Measurements from ENCODE around the gene ADORA2B. TPM values are rescaled to one million over a fixed set of nuclear protein-coding genes. Genes with fewer than 3 reads are reported as not detected.
A peak's percentile ranks its signal among the peaks of the same experiment; 100 is the strongest.

Gene ADORA2B
- total RNA-seq, 6 experiments from 2014 or later: 0.16 to 0.62 (median 0.37) TPM; not detected in 1

- Histone ChIP-seq H3K9me3 (no peaks in the 10 kb centered on the region), H3K4me1 (peaks cover 0 to 10% (median 3%) of the 10 kb centered on the region in 4 donors), H3K27ac (no peak overlapping the region), H3K4me3 (no peak overlapping the region), H3K36me3 (no peaks in the 10 kb centered on the region), H3K27me3 (no peaks in the 10 kb centered on the region)
- ATAC-seq: no peak
- intact Hi-C loops (cut with DNase I): loop anchor here in 1 of 2 donors (10.0 kb wide), 1 partner anchor 47 kb away; the partner anchor contains the start of genes TTC19 and ZSWIM7
- DNase-seq: no peak
- no peak for TF ChIP-seq POLR2A (IDR thresholded peaks at IDR 0.05)
- no peak for TF ChIP-seq CTCF (IDR thresholded peaks at IDR 0.05)
- WGBS (ENCODE audit: insufficient coverage, low coverage, low lambda C conversion rate, missing lambda C conversion rate): 81% methylated on average over 4 of the region's 16 CpGs
Measured at GRCh38 chr17:15947976-15948752, 3.2 kb downstream of the ADORA2B start.

GRCh38 chr17:15951368-15952047 is 6.6 kb downstream of the ADORA2B start:
- no peaks in the 10 kb centered on the region for H3K4me1 ChIP-seq
- H3K9me3 ChIP-seq: no peaks in the 10 kb centered on the region
- TF ChIP-seq CTCF (IDR thresholded peaks at IDR 0.05): no peak
- no peak for TF ChIP-seq POLR2A (IDR thresholded peaks at IDR 0.05)
- no peaks in the 10 kb centered on the region for H3K27me3 ChIP-seq
- H3K27ac ChIP-seq: no peak overlapping the region
- H3K4me3 ChIP-seq: no peak overlapping the region
- WGBS (ENCODE audit: insufficient coverage, low coverage, low lambda C conversion rate, missing lambda C conversion rate): no CpG with 5 or more reads among the region's 6 CpGs
- intact Hi-C loops (cut with DNase I): no loop called here
- ATAC-seq: peak in 3 of 4 donors; percentile 16 to 24 (median 20)
- no peaks in the 10 kb centered on the region for H3K36me3 ChIP-seq
- no peak for DNase-seq

GRCh38 chr17:15952048-15952532 is 7.2 kb downstream of the ADORA2B start:
- ATAC-seq (no peak), DNase-seq (no peak)
- intact Hi-C loops (cut with DNase I): no loop called here
- TF ChIP-seq POLR2A (IDR thresholded peaks at IDR 0.05): no peak
- TF ChIP-seq CTCF (IDR thresholded peaks at IDR 0.05): no peak
- no peak overlapping the region for H3K27ac ChIP-seq
- no peaks in the 10 kb centered on the region for H3K36me3 ChIP-seq
- no peaks in the 10 kb centered on the region for H3K4me1 ChIP-seq
- 59% methylated on average over 3 of the region's 7 CpGs for WGBS (ENCODE audit: insufficient coverage, low coverage, low lambda C conversion rate, missing lambda C conversion rate)
- H3K9me3 ChIP-seq: no peaks in the 10 kb centered on the region
- H3K27me3 ChIP-seq: no peaks in the 10 kb centered on the region
- H3K4me3 ChIP-seq: no peak overlapping the region

GRCh38 chr17:15952916-15953790 is 8.2 kb downstream of the ADORA2B start:
- Histone ChIP-seq H3K27ac (no peak overlapping the region), H3K4me1 (no peaks in the 10 kb centered on the region), H3K36me3 (no peaks in the 10 kb centered on the region), H3K27me3 (no peaks in the 10 kb centered on the region), H3K4me3 (no peak overlapping the region), H3K9me3 (no peaks in the 10 kb centered on the region)
- TF ChIP-seq CTCF (IDR thresholded peaks at IDR 0.05) (no peak), POLR2A (IDR thresholded peaks at IDR 0.05) (no peak)
- intact Hi-C loops (cut with DNase I): no loop called here
- no peak for DNase-seq
- 68% methylated on average over 14 of the region's 22 CpGs for WGBS (ENCODE audit: insufficient coverage, low coverage, low lambda C conversion rate, missing lambda C conversion rate)
- ATAC-seq: no peak

Measured in right lobe of liver (tissue), 6 donors.